Middle frontal gyrus (tissue), 1 donor: ENCODE data around the gene TIGAR.

Experiments used
- DNase-seq: peaks from one replicate; pipeline ENCODE4 v3.0.0-alpha.2; 2015; ENCODE audit warnings: low spot score; ENCODE audit errors: extremely low spot score

TIGAR gene

GRCh38 chr12:4282892-4283511 is 38.0 kb upstream of the TIGAR start:
- no peak for DNase-seq

- DNase-seq, result no peak
Measured at GRCh38 chr12:4283512-4284255, 37.3 kb upstream of the TIGAR start.

- DNase-seq, result no peak
Measured at GRCh38 chr12:4284306-4284705, 36.7 kb upstream of the TIGAR start.

GRCh38 chr12:4285070-4285469 is 35.9 kb upstream of the TIGAR start:
- no peak for DNase-seq

DNA sequence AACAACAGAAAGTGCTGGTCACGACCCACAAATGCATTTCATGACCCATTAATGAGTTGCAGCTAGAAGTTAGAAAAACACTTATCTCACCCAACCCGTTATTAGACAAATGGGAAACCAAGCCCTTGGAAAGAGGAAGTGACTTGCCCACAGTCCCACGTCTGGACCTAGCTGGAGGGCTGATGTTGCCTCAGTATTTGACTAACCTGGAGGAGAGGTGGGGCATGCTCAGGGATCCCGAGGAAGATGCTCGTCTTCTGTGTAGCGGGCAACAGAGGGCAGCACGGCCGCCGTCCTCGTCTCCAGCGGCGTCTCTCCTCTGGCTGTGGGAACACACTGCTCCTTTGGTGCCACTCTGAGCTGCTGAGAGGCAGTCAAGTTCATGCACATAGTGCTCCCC is 34.8 kb upstream of the TIGAR start:
- no peak for DNase-seq

- DNase-seq, result no peak
Measured at GRCh38 chr12:4286771-4287317, 34.2 kb upstream of the TIGAR start.

DNA sequence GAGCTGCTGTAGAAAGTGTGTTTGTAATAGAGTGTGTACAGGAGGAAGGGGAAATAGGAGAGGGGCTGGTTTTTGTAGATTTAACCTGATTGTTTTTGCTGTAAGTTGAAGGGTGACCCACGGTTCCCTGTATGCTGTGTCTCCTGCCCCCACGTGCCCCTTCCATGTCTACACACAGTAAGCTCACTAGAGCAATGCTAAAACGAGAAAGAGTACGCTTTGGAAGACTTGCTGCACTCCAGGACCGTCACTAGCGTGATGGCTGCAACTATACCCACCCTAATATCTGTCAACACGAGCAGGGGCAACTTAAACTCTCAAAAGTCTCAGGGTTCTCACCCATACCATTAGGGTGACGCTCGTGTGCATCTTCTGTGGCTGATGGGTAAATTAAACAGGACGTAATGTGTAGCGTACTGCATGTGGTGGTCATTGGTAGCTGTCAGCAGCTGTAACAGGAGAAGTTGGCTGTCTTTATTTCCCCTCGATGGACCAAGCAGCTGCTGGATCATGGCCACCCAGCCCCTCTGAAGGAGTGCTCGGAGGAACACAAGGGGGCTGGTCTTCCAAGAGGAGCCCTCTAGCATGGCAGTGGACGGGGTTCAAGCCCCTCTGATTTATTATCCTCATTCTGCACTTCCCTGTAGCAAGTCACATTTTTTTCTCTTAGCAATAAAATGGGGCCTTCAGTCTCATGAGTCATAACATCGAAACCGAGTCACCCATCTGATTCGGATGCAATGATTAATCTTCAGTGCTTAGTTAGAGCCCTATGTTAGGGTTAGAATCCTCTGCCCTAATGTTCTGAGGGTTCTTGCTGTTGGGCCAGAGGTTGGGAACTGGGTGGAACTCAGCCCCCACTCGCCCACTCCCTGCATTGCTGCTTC is 33.4 kb upstream of the TIGAR start:
- DNase-seq, result no peak

GRCh38 chr12:4288296-4289131 is 32.5 kb upstream of the TIGAR start:
- no peak for DNase-seq

GRCh38 chr12:4289231-4289878 is 31.7 kb upstream of the TIGAR start:
- DNase-seq, result no peak

GRCh38 chr12:4289998-4290790 is 30.8 kb upstream of the TIGAR start:
- no peak for DNase-seq

DNA sequence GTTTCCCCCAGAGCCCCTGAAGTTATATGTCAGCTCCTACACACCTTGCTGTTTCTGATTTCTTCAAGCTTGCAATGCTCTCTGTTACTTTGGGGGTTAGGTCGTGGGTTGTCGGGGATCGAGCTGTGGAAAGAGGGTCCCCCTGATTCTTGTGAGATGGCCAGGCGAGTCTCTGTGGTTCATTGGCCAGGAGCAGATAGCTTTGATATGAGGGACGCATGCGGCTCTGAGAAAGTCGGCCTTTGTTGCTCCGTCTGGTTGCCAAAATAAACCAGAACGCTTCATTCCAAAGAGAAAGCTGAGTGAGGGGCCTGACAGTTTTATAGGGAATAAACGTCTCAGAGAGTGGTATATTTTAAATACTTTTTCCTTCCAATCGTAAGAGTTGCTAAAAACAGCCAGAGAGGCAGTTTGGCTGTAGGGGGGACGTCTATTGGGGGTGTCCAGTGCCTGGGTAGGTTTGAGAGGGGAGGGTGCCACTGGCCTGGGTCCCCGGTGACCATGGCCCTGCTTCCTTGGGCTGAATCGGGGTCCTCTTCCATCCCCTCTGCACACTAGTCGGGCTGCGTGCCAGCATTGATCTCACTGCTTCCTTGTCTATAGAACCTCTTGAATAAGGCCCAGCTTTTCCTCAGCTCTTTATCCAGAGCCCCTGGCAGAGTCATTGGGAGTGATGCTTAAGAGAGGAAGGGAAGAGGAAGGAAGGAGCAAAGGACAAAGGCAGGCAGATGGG is 28.5 kb upstream of the TIGAR start:
- DNase-seq, result no peak

GRCh38 chr12:4293299-4293965 is 27.6 kb upstream of the TIGAR start:
- DNase-seq, result no peak

DNA sequence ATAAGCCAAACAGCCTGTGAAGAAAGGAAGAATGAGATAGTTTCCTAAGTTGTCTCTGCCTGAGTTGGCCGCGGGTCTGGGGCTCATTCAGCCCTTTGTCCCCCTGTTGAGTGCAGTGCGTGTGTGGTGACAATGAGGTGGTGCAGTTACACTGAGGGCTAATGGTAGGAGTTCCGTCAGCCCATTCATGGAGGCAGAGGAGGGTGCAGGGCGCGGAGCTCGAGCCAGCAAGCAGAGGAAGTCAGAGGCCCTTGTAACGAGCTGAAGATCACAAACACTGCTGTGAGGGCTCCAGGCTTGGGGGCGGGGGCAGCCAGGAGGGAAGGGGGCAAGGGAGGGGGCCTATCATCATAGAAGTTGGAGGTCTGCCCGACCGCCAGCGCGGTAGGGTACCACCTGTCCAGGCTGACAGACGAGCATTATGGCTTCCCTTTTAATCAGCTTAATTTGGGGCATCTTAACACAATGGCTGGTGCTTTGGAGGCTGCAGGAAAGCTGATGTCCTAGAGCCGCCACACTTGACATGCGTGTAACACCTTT is 27.0 kb upstream of the TIGAR start:
- no peak for DNase-seq

GRCh38 chr12:4296751-4297150 is 24.3 kb upstream of the TIGAR start:
- DNase-seq, result no peak

- no peak for DNase-seq
Measured at GRCh38 chr12:4297617-4298016, 23.4 kb upstream of the TIGAR start.

GRCh38 chr12:4300883-4301282 is 20.1 kb upstream of the TIGAR start:
- no peak for DNase-seq

DNA sequence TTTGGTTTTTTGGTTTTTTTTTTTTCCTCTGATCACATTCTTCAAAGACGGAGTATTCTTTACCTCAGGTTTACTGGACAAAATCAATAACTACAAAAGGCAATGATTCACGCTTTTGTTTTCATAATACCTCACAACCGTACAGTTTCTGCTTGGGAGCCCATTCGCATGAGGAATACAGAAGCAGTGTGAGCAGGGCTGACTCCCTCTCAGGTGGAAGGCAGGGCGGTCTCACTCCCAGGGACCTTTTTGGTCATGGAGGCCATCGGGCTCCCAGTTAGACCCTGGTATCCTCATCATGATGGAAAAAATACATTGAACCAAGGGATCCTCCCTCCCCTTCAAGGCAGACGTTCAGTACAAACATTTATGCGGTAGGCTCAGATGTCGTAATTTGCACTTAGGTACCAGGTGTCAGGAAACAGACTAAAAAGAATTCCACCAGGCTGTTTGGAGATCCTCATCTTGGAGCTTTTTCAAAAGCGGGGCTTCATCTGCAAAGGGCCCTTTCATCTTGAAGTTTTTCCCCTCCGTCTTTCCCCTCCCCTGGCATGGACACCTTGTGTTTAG is 19.0 kb upstream of the TIGAR start:
- DNase-seq, result no peak

DNA sequence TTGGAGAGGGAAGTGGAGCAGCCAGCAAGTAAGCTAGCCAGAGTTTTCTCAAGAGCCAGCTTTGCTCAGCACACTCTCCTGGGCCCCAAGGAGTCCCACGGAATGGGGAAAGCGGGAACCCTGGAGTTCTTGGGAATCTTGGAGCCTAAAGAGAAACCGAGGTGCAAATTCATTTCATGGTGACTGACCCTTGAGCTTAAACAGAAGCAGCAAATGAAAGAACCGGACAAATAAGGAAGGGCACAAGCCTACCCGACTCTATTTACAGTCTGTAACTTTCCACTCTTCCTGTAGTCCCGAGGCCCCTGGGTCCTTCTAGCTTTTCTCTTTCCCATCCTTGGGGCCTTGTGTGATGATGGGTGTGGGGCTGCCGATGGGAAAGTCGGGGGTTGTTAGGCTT is 18.1 kb upstream of the TIGAR start:
- no peak for DNase-seq
